SH-SY5Y (cell line): ENCODE results near the gene METAP2.

Source experiments
- GATA2 ChIP-seq: IDR thresholded peaks from 2 replicates; pipeline ENCODE4 v1.6.1; 2011; ENCODE audit warnings: mild to moderate bottlenecking, low read depth, low read length
- GATA3 ChIP-seq: IDR thresholded peaks from 2 replicates; pipeline ENCODE4 v1.6.1; 2011; ENCODE audit warnings: low read depth, mild to moderate bottlenecking, low read length, moderate library complexity

GRCh38 chr12:95528431-95528830, 54.5 kb downstream of the METAP2 start:
- TF ChIP-seq GATA3, result no peak
- TF ChIP-seq GATA2, result no peak
